NCI-H82 treated with DMSO at 0.1 percent for 48 hours (cell line): ENCODE data around the gene STK38.
"Not testable (repeated sequence)": the region's sequence is repeated elsewhere in the genome, so short reads cannot be mapped to it uniquely, and the experiment has no call there.

ENCODE experiments used
- DNase-seq: peaks from one replicate; lab custom pipeline; 2025; ENCODE audit not compliant: unreplicated experiment; lab: John Stamatoyannopoulos, UW

Gene STK38

DNA sequence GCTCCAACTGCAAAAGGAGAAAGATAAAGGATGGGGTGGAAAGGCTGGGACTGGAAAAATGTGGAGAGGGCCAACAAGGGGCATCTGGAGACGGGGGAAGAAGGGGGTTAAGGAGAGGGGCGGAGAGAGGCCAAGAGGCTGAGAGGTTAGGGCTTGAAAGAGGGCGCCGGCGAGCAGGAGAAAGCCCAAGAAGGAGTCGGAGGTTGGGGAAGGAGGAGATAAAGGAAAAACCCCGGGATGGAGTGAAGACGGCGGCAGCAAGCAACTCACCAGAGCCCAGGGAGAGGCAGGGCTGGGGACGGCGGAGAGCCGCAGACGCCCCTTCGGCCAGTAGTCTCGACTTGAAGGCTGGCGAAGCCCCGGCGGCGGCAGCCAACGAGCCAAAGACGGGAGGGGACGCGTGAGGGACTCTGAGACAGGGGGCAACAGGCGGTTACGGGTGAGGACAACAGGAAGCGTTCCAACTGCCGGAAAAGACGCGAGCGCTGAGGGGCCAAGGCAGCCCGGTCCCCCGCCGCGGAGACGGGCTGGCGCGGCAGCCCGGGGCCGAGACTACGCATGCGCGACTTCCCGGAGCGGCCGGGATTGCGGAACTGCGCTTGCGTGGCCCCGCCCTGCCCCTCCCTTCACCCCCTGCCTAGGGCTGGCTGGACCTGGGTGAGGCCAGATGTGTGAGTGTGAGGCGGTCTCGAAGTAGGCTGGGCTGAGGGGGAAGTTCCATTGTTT lies at the start of gene STK38:
STK38 (minus strand) TSS at position 560 of the 726 bp plus-strand sequence. CDS start 7,277 bp downstream, outside the sequence.
- DNase-seq: peak; percentile 80

DNA sequence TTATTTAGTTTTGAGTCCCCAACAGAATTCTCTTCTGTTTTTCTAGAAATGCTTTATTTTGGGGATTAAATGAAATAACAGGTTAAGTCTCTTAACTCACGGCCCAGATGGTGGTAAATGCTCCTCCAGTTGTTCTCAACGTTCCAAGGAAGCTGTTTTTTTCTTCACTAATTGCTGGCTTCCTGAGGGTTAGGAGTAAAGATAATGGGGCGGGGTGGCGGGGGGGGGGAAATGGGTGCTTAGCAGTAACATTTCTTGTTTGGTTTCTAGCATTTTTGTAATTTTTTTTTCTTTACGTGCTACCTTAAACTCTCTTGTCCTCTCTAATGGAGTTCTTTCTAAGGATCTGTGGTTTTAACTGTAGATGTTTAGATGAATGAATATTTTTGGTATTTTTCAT lies 49.1 kb upstream of the STK38 start:
- peak; percentile 38 for DNase-seq

DNA sequence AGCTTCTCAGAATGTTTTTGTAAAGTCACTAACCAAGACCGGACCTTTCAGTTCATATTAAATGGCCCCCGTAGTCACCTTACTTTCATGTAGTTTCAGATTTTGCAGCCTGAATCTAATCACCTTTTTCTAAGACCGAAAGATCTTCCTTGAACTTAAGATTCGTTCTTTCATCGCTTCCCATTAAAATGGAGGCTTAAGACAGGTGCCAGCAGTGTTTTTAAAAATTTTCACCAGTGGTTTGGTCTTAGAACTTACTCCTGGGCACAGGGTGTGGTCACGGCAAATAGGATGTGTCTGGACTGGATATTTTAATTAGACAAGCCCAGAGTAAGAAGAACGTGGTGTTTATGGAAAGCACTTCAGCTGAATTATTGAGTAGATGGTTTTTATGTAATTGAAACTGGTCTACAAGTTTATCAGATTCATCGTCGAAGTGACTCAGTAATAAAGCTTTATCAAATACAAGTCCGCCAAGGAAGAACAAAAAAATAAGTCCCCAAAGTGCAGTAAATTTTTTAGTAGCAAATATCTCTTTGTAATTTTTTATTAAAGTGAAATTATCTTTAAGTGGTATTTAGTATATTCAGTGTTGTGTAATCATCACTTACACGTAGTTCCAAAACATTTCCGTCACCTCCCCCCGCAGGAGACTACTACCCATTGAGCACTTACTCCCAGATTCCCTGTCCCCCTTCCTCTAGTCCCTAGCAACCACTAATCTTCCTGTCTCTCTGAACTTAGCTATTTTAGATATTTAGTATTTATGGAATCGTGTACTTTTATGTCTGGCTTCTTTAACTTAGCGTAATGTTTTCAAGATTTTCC lies 47.8 kb upstream of the STK38 start:
- peak; percentile 27 for DNase-seq

DNA sequence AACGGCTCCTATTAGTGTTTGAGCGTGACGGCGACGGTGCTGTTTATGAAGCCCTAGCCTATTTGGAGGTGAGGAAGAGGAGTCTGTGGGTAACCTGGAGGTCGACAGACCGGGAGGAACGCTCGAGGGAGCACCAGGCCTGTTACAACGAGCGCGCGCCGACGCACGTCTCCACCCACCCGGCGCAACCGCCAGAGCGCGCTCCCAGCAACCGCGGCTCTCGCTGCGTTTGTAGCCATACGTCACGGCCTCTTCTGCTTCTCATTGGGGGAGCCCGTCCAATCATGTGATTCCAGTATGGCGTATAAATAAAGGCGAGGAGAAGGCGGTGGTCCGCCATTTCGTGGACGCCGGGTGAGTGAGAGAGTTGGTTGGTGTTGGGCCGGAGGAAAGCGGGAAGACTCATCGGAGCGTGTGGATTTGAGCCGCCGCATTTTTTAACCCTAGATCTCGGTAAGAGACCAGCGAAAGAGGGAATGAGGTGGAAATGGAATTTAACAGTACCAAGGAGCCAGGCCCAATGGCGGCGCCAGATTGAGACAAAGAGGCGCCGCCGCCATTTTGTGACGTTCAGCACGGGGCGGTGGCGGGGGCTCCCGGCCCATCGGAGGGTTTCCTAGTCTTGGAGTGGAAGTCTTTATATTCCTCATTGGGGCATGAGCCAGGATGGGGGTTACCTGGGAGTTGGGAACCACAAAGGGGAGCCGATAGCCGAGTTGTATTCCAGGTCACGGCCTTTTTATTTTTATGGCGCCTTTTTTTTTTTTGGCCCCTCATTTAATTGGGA lies 46.9 kb upstream of the STK38 start, which contains the start of gene SRSF3:
SRSF3 (plus strand) TSS at position 334 of the 787 bp plus-strand sequence. CDS start 2,401 bp downstream, outside the sequence.
- peak; percentile 98 for DNase-seq

DNA sequence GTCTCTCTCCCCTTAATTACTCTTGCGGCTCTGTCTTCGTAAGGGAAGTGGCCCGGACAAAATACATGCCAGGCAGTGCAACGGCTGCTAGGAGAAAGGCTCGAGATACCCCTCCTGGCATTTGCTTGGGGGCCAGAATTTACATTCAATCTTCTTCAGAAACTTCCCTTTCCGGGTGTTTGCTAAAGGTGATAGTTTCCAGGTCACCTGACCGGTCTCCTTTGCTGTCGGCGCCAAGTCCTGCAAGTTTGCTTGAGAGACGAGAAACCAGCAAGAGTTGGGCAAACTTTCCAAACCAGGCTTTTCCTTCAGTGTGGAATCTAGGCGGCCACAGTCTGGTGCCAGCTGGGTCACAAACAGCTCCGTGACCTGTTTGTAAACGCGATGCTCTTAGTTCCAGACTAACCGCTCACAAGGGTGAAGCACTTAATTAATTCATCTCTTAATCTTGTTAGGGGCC lies 46.3 kb upstream of the STK38 start:
- peak; percentile 77 for DNase-seq

DNA sequence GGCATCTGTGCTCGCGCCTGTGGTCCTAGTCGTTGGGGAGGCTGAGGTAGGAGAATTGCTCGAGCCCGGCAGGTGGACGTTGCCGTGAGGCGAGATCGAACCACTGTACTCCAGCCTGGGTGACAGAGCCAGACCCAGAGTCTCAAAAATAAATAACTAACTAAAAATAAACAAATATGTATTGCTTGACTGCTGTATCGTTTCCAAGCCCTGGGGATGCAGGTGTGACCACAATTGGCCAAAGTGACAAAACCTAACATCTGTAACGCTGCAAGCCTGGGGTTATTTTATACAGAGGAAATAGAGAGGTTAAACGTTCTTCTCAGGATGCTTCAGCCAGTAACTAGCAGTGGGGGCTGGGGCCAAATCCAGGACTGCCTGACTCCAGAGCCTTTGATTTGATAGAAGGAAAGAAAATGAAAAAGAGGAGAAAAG lies 45.0 kb upstream of the STK38 start:
- no peak for DNase-seq

DNA sequence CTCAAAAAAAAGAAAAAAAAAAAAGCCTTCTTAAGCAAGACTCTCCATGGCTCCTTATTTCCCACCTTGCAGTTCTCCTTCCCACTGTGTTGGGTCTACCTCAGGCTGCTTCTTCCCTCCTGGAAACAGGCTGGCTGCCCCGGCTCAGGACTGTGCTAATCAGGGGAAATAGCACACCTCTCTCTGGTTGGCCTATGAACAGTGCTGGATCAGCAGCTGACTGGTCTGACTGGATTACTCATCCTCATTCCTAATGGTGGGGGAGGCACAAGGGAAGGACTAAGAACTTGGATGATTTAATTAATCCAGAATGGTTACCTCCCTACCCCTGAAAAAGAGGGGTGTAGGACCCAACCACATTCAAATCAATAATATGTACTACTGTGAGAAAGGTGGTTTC lies 43.0 kb upstream of the STK38 start:
- peak; percentile 39 for DNase-seq

DNA sequence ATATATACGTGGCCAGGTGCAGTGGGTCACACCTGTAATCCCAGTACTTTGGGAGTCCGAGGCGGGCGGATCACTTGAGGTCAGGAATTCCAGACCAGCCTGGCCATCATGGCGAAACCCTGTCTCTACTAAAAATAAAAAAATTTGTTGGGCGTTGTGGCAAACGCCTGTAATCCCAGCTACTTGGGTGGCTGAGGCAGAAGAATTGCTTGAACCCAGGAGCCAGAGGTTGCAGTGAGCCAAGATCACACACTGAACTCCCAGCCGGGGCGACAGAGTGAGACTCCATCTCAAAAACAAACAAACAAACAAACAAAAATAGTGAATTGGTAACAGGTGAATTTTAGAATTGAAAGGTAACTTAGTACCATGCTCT lies 41.7 kb upstream of the STK38 start:
- DNase-seq: not testable (repeated sequence)

DNA sequence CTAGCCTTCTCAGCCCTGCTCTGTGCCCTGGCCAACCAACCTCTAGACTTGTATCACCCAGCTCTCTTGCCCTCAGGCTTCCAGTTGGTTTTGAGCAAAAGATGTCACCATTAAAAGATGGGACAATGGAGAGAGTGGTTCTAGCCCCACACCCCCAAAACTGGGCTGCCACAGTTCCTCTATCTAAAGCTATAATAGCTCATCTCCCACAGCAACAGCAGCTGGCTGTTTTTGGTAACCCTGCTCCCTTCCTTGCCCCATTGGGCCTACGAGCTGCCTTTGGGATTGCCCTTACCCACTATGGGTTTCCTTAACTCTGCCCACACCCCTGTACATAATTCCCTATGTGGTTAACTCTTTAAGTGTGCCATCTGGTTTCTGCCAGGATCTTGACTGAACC lies 39.3 kb upstream of the STK38 start:
- DNase-seq: no peak

DNA sequence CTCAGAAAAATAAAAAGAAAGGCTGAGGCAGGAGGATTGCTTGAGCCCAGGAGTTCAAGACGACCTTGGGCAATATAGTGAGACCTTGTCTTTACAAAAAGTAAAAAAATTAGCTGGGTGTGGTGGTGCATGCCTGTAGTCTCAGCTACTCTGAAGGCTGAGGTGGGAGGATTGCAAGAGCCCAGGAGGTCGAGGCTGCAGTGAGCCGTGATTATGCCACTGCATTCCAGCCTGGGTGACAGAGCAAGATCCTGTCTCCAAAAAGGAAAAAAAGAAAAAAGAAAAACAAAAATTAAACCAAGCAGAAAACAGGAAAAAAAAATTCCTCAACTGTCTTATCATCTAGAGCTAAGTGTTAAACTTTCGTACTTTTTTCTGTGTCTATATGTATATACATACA lies 34.4 kb upstream of the STK38 start:
- no peak for DNase-seq

DNA sequence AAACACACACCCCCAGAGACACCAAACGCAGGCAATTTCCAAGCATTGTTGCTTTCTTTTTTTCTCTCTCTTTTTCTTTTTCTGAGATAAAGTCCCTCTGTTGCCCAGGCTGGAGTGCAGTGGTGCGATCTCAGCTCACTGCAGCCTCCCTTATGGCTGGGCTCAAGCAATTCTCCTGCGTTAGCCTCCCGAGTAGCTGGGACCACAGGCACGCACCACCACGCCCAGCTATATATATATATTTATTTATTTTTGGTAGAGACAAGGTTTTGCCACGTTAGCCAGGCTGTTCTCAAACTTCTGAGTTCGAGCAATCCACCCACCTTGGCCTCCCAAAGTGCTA lies 32.9 kb upstream of the STK38 start:
- no peak for DNase-seq

DNA sequence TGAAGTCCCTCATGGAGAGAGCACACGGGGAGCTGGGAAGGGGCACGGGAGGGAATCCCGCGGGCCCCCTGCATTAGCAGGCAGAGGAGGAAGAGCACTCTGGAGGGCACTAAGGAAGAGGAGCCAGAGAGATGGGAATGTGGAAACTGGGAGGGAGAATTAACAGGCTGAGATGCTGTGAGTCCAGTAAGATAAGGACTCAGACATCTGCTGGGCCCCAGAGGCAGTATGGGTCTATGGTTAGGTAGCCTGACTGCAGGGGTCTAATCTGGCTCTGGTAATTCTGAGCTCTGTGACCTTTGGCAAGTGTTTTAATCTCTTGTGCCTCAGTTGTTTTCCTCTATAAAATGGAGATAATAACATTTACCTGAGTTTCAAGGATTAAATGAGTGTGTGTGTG lies 31.2 kb upstream of the STK38 start:
- no peak for DNase-seq

DNA sequence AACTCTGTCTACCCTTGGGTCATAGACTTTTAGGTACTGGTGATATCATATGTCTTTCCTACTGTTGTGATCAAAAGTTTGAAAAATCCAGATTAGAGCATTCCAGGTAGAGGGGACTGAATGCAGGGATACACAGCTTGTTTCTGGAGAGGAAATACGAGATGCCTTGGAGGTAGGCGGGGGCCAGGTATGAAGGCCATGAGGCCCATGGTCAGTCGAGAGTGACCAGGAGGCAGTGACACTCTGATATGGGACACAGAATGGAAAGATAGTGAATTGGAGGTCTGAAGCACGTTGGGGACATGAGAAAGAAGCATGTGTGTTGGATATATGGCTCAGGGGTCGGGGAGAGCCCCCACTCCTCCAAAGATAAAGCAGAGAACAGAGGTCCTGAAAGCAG lies 30.8 kb upstream of the STK38 start:
- DNase-seq: no peak

DNA sequence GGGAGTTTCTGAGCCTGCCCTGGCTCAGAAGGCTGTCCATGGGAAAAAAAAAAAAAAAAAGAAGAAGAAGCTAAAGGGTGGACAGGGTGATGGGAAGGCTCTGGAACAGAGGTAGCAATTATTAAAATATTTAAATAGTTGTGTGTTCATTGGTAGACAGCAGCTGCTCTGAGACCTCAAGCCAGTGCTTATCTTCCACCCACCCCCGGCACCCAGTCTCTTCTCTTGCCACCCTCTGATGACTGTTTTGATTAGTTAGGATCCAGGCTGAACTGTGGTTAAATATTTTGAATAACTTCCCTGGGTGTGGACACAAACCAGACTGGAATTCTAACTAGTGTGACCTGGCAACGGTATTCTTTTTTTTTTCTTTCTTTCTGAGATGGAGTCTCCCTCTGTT lies 30.0 kb upstream of the STK38 start:
- no peak for DNase-seq

DNA sequence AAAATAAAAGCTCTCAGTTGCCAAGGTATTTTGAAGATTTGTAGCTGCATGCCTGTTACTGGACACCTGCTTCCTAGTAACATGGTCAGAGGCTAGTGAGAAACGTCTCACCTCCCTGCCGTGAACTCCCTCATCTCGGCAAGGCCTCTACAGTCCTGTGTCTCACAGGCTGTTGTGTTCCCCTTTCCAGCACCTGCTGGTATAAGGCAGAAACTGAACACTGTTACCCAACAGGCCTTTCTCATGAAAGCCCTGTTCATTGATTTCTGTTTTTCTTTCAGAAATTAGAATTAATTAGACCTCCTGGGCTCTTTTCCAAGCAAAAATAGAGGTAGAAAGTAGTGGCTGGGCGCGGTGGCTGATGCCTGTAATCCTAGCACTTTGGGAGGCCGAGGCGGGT lies 29.3 kb upstream of the STK38 start:
- DNase-seq: no peak

DNA sequence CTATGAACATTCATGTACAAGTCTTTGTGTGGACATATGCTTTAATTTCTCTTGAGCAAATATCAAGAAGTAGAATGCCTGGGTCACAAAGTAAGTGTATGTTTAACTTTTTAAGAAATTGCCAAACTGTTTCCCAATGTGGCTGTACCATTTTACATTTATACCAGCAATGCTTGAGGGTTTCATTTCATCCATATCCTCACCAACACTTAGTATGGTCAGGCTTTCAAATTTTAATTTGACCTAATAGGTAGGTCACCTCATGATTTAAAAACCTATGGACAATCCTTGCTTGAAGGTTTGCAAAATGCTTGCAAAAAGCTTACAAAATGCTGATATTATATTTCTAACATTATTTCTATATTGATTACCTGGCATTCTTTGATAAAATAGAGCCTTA lies 27.4 kb upstream of the STK38 start:
- DNase-seq: no peak

DNA sequence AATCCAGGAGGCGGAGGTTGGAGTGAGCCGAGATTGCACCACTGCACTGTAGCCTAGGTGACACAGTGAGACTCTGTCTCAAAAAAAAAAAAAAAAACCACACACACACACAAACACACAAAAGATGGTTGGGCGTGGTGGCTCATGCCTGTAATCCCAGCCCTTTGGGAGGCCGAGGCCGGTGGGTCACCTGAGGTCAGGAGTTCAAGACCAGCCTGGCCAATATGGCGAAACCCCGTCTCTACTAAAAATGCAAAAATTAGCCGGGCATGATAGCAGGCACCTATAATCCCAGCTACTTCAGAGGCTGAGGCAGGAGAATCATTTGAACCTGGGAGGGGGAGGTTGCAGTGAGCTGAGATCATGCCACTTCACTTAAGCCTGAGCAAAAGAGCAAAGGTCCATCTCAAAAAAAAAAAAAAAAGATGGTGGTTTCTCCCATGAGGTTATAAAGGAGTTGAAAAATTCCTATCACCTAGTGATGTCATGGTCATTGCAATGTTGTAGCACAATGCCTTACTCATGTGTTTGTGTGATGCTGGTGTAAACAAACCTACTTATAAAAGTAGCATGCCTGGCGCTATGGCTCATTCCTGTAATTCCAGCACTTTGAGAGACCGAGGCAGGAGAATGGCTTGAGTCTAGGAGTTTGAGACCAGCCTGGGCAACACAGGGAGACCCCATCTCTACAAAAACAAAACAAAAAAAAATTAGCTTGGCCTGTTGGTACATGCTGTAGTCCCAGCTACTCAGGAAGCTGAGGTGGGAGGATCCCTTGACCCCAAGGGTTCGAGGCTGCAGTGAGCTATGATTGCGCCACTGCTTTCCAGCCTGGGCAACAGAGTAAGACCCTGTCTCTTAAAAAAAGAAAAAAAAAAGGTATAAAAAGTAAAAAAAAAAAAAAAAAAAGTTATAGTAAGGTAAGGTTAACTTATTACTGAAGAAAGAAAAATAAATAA lies 25.4 kb upstream of the STK38 start:
- DNase-seq: not testable (repeated sequence)

DNA sequence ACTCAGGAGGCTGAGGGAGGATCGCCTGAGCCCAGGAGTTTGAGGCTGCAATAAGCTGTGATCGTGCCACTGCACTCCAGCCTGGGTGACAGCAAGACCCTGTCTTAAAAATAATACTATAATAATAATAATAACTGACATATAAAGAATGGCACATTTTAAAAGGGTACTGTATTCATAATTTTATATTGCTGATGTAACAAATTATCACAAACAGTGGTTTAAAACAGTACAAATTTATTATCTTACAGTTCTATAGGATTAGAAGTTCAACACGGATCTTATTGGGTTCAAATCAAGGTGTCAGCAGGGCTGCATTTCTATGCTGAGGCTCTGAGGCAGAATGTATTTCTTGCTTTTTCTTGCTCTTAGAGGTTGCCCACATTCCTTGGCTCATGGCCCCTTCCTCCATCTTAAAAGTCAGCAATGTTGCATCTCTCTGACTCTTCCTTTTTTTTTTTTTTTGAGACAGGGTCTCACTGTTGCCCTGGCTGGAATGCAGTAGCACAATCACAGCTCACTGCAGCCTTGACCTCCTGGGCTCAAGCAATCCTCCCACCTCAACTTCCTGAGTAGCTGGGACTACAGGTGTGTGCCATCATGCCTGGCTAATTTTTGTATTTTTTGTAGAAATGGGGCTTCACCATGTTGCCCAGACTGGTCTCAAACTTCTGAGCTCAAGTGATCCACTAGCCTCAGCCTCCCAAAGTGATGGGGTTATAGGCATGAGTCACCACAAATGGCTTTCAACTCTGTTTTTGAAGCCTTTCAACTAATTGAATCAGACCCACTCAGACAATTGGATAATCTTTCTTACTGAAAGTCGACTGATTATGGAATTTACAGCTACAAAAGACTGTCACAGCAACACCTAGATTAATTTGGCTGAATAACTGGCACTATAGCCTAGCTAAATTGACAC lies 24.1 kb upstream of the STK38 start:
- peak; percentile 28 for DNase-seq

DNA sequence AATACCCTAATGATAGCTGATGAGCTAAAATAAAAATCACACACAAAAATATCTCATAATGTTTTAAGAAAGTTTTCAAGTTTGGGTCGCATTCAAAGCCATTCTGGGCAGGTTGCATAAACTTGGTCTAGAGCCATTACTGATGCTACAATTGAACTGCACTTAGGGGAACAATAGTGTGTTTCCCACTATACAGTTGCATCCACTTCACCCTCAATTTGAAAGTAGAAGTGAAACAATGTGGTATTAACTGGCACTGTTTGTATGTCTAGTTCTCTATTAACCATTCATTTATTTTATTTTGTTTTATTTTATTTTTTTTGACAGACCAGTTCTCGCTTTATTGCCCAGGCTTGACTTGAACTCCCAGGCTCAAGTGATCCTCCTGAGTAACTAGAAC lies 23.0 kb upstream of the STK38 start:
- DNase-seq: no peak
